Stimulated activated CD4-positive, alpha-beta T cell treated with anti-CD3 and anti-CD28 coated beads, Interleukin-1b, Interleukin-23, amount 100 ng/mL, for 1 hour (primary cell): ENCODE data around the gene CCL4L2.
"Not testable (repeated sequence)": the region's sequence is repeated elsewhere in the genome, so short reads cannot be mapped to it uniquely, and the experiment has no call there.

ENCODE experiments used
- DNase-seq, 2 donors: peaks; one replicate each; pipeline ENCODE4 v3.0.0-alpha.2; 2020; ENCODE audit warnings: low read depth in 2 of 2

The CCL4L2 gene

GRCh38 chr17:36210439-36211211 lies at the start of gene CCL4L2:
TSS of gene CCL4L2 (plus strand) at chr17:36211063.
- DNase-seq = not testable (repeated sequence)

- DNase-seq = not testable (repeated sequence)
These were observed 42.0 kb upstream of the CCL4L2 start for GRCh38 chr17:36168836-36169235.

- DNase-seq = not testable (repeated sequence)
These were observed 34.3 kb upstream of the CCL4L2 start, which contains the start of gene TBC1D3B for GRCh38 chr17:36176536-36176935. TSS of gene TBC1D3B (minus strand) at chr17:36176636. CDS start at chr17:36175050, 1,586 bp downstream.

- not testable (repeated sequence) for DNase-seq
These were observed 29.3 kb upstream of the CCL4L2 start for GRCh38 chr17:36181446-36182175.

DNA sequence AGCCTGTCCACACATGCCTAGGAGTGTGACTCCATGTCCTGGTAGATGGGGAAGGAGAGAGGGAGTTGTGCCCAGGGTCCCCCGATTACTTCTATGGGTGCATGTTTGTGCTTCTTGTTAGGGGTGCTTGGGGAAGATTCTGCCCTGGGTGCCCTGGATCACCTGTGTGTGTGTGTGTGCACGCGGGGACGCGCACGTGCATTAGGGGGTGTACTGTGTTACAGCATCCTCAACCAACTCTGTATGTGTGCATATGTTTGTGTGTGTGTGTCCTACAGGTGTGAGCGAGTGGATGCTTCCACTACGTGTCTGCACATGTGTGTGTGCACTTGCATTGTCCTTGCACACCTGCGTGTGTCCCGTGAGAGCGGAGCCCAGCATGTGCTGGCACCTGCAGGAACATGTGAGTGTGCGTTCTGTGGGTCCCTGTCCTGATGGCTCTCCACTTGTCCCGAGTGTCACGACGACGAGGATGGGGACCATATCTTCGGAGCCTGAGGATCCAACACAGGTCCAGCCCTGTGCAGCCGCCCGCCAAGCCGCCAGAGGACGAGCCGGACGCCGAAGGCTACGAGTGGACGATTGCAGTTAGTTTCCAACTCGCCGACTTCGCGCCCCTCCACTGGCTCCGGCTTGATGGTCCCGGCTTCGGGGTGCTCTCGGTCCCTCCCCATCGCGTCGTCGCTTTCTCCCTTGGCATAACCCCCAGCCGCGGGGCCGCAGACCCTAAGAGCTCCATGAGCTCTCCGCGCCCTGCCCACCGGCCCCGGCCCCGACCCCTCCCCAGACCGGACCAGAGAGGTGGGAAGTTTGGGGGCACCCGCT lies 28.5 kb upstream of the CCL4L2 start:
- no peak for DNase-seq

DNA sequence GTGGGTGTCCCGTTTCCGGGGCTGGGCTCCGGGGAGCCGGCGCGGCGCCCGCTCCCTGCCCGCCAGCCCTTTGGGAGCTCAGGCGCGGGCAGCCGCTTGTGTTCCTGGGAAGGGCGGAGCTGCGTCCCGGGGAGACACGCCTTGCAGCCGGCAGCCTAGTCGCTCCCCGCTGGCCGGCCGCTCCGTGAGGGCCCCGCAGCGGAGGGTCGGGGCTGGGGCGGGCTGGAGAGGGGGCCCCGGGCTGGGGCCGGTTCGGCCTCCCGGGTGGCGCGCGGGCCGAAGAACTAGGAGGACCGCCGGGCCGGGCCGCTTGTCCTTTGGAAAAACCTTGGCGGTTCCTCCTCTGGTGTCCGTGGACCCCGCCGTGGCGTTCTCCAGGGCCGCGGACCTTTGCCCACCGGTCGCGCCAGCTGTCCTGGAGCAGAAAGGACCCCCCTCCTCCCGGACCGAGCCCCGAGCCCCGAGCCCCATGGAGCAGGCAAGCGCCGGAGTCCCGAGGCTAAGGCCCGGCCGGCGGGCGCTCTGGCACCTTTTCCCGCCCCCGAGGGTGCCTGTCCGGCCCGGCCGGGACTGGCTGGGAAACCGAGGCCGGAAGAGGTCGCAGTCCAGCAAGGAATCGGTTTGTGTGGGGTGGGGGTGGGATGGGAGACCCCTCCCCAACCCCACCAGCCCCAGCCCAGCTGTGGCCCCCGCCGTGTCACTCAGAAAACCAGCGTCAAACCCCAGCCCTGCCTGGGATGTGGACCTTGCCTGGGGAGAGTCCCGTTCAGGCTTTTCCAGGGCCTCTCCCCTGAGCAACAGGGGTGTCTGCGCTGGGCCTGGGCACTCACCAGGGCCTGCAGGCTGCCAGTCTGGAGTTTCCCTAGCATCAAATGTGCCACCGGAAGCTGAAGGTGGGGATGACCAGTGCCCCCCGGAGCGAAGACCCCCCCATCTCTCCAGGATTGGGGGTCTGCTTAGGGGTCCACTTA lies 27.6 kb upstream of the CCL4L2 start:
- no peak for DNase-seq

DNA sequence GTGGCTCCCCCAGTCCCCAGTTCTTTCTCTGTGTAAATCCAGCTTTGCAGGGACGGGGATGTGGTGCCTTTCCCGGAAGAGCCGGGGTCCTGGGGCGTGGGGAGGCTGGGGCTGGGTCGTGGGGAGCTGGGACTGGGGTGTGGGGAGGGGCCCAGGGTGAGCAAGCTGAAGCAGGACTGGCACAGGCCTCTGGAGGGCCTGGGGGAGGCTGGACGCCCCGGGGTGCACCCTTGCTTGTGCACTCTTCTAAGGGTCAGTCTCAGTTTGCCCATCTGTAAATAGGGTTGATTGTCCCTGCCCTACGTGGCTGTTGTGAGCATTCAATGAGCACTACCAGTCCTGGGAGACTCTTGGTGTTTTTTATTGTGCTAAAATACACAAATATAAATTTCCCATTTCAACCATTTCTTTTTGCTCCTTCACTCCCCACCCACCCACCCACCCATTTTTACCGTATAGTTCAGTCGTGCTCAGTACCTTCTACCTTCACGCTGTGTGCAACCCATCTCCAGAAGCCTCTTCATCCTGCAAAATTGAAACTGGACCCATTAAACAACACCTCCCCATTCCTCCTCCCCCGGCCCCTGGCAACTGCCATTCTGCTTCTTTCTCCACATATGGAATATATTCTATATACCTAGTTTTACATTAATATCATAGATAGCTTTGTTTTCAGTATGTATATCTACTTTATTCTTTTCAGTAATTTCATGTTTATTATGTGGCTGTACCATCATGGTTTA lies 26.7 kb upstream of the CCL4L2 start:
- no peak for DNase-seq

- no peak for DNase-seq
These were observed 25.4 kb upstream of the CCL4L2 start for GRCh38 chr17:36185416-36185815.

DNA sequence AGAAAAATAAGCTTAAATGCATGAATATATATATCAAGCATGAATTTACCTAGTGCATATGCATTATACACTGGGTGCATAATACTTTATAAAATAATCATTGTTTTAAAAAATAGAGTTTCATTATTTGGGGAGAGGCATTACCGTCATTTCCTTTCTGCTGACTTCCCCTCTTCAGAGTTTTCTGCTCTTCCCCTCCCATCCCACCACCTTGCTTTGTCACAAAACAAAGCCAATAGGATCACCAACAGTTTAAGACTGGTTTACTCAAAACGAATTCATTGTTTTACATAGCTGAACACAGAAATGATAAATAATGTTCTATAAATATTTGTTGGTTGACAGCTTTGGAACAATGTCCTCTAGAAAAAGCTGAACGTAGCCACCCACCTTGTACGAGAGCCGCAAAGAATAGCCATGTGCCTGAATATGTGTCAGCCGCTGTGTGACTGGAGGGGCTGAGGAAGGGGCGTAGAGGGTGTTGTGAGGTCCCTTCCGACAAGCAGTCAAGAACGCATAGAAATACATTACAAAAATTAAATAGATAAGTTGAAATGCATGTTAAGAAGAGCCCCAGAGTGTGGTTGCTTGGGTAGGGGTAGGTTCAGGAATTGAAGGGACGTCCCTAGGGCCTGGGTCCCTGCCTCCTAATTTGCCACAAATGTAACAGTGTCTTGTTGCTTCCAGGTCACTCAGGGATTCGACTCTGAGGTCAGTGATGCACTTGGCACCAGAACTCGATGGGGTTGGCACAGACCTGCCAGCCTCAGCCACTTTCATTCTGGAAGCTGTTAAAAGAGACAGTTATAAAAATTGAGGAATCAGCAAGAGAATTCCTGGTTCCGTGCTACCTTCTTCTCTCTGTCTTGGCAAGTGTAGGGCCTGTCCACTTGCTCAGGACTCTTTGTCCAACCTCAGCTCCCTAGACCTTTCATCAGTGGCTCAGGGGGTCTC lies 23.8 kb upstream of the CCL4L2 start:
- not testable (repeated sequence) for DNase-seq

DNA sequence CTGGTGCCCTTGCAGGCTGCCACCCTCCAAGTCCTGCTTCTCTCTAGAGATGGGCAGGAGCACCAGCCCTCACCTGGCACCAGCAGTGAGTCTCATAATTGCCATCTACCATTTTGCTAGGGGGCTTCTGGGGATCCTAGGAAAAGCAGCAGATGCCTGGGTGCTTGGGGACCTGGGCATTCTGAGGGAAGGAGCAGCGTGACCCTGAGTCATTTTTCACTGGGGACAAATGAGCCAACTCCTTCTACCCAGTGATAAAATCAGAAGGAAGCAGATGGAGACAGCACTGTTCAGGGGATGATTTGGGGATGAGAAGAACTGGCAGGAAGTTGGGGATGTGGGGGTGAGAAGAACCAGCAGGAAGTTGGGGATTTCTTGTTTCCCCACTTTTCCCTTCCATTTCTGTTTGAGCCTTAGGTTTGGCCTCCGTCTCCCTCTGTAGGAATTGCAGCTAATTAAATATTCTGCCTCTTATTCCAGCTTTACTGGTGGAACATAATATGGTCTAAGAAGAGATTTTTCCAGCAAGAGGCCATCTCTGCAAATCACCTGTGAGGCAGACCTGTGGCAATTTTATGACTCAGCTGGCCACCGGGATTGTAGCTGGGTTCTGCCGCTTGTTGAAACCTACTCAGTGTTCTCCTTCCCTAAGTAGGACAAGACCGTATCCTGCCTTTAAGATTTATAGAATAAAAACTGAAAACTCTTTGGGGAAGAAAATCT lies 22.8 kb upstream of the CCL4L2 start:
- not testable (repeated sequence) for DNase-seq

DNA sequence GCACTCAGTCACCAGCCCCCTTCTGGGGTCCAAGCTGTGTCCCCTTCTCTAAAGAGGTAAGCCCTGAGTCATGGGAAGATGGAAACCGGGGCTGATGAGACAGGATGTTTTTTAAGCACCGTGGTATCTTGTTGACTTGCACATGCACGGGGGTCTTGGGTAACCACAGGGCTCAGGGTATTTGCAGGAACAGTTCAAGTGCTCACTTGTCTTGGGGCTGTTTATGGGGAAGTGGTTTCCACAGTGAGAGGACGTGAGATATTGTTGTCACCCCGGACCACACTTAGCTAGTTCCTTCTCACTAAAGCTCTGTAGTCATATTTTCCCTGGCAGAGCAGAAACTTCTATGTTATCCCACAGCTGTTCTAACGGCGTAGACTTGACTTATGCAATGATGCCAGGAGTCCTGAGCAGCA lies 22.0 kb upstream of the CCL4L2 start:
- DNase-seq = no peak

- DNase-seq = not testable (repeated sequence)
These were observed 20.9 kb upstream of the CCL4L2 start for GRCh38 chr17:36189993-36190392.

DNA sequence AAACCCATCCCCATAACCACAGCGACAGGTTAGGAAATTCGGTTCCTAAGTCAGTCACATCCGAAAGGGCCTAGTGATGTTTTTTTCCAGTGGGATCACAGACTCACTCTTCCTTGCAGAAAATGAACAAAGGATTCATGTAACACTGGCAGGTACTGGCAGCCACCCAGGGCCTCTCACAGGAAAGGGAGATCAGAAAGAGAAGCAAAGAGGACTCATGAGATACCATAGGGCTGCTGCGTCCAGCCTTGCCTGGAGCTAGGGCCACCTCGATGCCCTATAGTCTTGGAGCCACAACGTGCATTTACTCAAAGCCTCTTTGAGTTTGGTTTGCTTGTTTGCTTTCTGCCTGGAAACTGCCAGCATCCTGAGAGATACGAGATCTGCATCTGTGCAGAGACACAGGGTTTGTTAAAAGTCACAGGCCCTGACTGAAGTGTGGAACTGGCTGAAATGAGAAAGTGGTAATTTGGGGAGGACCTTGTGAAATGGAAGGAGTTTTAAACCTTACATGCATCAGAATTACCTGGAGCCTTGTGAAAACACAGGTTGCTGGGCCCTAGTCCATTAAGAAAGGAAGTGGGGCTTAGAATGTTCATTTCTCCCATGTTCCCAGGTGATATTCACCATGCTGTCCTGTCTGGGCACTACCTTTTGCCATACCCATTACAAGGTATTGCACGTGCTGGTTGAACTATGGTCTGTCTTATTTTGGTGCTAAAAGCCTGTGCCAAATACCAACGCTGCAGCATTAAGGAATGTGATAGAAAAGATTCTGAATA lies 20.1 kb upstream of the CCL4L2 start:
- DNase-seq = not testable (repeated sequence)

DNA sequence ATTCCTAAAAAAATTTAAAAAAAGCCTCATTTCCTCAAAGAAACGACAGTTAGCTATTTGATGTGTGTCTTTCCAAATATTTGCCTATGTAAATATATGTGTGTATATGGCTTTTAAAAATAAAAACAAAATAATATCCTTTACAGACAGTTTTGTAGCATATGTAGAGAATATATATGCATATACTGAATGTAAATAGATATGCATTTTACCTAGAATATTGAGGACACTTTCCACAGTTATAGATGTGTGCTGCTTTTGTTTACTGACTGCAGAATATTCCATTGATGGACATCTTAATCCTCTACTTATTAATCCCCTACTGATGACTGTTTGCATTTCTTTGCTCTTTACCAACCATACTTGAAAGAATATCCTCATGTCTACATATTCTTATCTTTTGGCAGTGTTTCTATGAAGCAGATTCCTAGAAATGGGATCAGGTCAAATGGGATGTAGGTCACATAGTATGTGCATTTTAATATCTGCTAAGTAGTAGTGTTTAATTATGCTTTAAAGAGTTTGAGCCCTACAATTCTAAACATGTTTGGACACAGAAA lies 17.6 kb upstream of the CCL4L2 start:
- DNase-seq = no peak

DNA sequence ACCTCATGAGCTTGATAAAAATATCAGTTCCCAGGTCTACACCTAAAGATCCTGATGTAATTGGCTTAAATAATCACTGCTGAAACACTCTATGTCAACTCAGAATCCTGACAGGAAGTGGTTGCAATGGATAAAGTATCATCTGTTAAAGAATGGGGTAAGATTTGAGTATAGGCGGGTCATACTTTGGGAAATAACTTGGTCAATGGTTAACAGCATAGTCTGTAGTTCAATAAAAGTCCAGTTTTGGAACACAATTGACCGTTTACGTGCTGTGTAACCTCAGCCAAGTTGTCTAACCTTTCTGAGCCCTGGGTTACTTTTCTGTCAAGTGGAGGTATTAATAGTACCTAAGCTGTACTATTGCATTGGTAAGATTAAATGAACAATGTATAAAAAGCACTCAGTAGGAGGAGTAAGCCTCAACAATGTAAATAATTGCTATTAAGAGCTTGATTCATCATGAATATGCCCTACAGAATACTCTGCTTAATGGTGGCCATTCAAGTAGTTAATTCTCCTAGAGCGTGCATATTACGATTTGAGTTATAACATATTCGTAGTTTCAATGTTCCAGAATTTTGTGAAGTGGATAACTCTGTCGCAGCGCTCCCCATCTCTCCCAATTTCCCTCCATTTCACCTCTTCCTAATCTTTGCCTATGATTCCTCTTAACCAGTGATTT lies 16.6 kb upstream of the CCL4L2 start:
- not testable (repeated sequence) for DNase-seq

- not testable (repeated sequence) for DNase-seq
These were observed 15.9 kb upstream of the CCL4L2 start for GRCh38 chr17:36194832-36195433.
